K562 (cell line): ENCODE data around the gene SEMA5A. TPM values are rescaled to one million over a fixed set of nuclear protein-coding genes. Genes with fewer than 3 reads are reported as not detected.

Experiments
- ATAC-seq: fragments of 200-7000 bp; cut with Tn5 transposase; 3 replicates; pipeline ENCODE4 v1.9.1; 2020; ENCODE audit warnings: moderate library complexity
- BruUV-seq: library from RNA; stranded (reverse); fragments of 400-500 nt; replicated peaks from 2 replicates; lab custom pipeline; 2021; lab: Mats Ljungman, UMichigan
- CTCF ChIA-PET: fragments of 300-600 bp; formaldehyde crosslinking; extraction: SDS; loops from one replicate; lab custom pipeline; 2021; ENCODE audit warnings: low intra/inter-chr PET ratio; lab: Yijun Ruan, JAX
- POLR2A ChIA-PET: fragments of 300-600, 350-650 bp; sonication (Branson Sonifier 250); formaldehyde crosslinking; extraction: SDS; loops from one replicate; lab custom pipeline; 2021; ENCODE audit warnings: antibody characterized with exemption, inconsistent platforms; lab: Yijun Ruan, JAX
- DNase-seq, 4 experiments: peaks; one replicate each; pipeline versions ENCODE4 v3.0.0 to v3.0.0-alpha.2; 2011 to 2018; ENCODE audit warnings: low spot score in 3 of 4, mixed read lengths in 3 of 4; ENCODE audit errors: extremely low read depth in 1 of 4
- FAIRE-seq: peaks from 2 replicates; lab custom pipeline; 2011; peaks lifted over from hg19 to GRCh38; lab: Jason Lieb, UNC
- H2AFZ ChIP-seq: 2 replicates; pipeline ENCODE4 v1.6.0; 2011; ENCODE audit warnings: low read depth, low read length, control low read depth, inconsistent platforms
- H3K27ac ChIP-seq: fragments of 200-600 bp; 3 replicates; pipeline ENCODE4 v1.8.0; 2011; ENCODE audit warnings: low read depth, mild to moderate bottlenecking, control low read depth, inconsistent platforms, low read length, moderate library complexity, mixed read lengths; ENCODE audit errors: extremely low read depth
- H3K27me3 ChIP-seq, 2 experiments: fragments of 300-600 bp in 1 of 2; 2 replicates in 1 of 2; 3 replicates in 1 of 2; pipeline versions ENCODE4 v1.6.0 to v1.8.0; 2011; ENCODE audit warnings: inconsistent platforms in 2 of 2, low read length in 2 of 2, mild to moderate bottlenecking in 1 of 2, mixed read lengths in 1 of 2, moderate library complexity in 1 of 2; ENCODE audit not compliant: control insufficient read depth in 2 of 2, insufficient read depth in 2 of 2
- H3K36me3 ChIP-seq: fragments of 300-600 bp; 3 replicates; pipeline ENCODE4 v1.8.0; 2011; ENCODE audit warnings: mild to moderate bottlenecking, low read length, inconsistent platforms; ENCODE audit not compliant: control insufficient read depth, insufficient read depth
- H3K4me1 ChIP-seq, 2 experiments: fragments of 200-600 bp in 1 of 2; replicated peaks in 1 of 2; 2 replicates in 1 of 2; 3 replicates in 1 of 2; pipeline versions ENCODE4 v1.5.1 to v1.8.0; 2011; ENCODE audit warnings: inconsistent platforms in 2 of 2, low read length in 2 of 2, mild to moderate bottlenecking in 1 of 2, mixed read lengths in 1 of 2, moderate library complexity in 1 of 2; ENCODE audit not compliant: control insufficient read depth in 2 of 2, insufficient read depth in 2 of 2
- H3K4me2 ChIP-seq: 2 replicates; pipeline ENCODE4 v1.6.1; 2011; ENCODE audit warnings: low read length, control low read depth, inconsistent platforms, mixed read lengths; ENCODE audit not compliant: insufficient read depth
- H3K4me3 ChIP-seq: fragments of 200-600 bp; sonication (generic), shearing (Covaris generic); 2 replicates; pipeline ENCODE4 v1.5.1; 2016; ENCODE audit warnings: control low read depth, inconsistent platforms
- H3K79me2 ChIP-seq: fragments of 200-600 bp; 3 replicates; pipeline ENCODE4 v1.8.0; 2011; ENCODE audit warnings: low read length, inconsistent platforms; ENCODE audit not compliant: control insufficient read depth, insufficient read depth
- H3K9ac ChIP-seq, 2 experiments: 2 replicates each; pipeline versions ENCODE4 v1.6.0 to v1.6.1; 2011; ENCODE audit warnings: low read depth in 2 of 2, low read length in 2 of 2, control low read depth in 1 of 2, inconsistent platforms in 1 of 2, mild to moderate bottlenecking in 1 of 2, mixed read lengths in 1 of 2; ENCODE audit not compliant: insufficient read depth in 1 of 2
- H3K9me1 ChIP-seq: one replicate; pipeline ENCODE4 v1.6.0; 2011; ENCODE audit warnings: inconsistent platforms, mild to moderate bottlenecking, low read length, moderate library complexity; ENCODE audit not compliant: control insufficient read depth, insufficient read depth
- H3K9me3 ChIP-seq: replicated peaks from 2 replicates; pipeline ENCODE4 v1.5.1; 2011; ENCODE audit warnings: low read depth, low read length, inconsistent platforms; ENCODE audit not compliant: control insufficient read depth, insufficient read depth
- H4K20me1 ChIP-seq: replicated peaks from 2 replicates; pipeline ENCODE4 v1.6.1; 2011; ENCODE audit warnings: low read length, inconsistent platforms, mixed read lengths; ENCODE audit not compliant: control insufficient read depth, insufficient read depth
- BCOR ChIP-seq: fragments of 450-650 bp; IDR thresholded peaks from 2 replicates; pipeline ENCODE4 v1.6.1; 2016
- CHD4 ChIP-seq: fragments of 200-600 bp; sonication (generic); IDR thresholded peaks from 3 replicates; pipeline ENCODE4 v1.6.1; 2012; ENCODE audit warnings: low read depth, mild to moderate bottlenecking, mixed read lengths, low read length, inconsistent platforms; ENCODE audit not compliant: insufficient read depth, insufficient replicate concordance, poor library complexity, severe bottlenecking
- FOXO4 ChIP-seq: fragments of 450-650 bp; formaldehyde crosslinking; IDR thresholded peaks from 2 replicates; pipeline ENCODE4 v1.4.0; 2020; ENCODE audit warnings: mild to moderate bottlenecking, moderate library complexity
- KDM5B ChIP-seq: fragments of 200-600 bp; sonication (generic); IDR thresholded peaks from 2 replicates; pipeline ENCODE4 v1.6.1; 2012; ENCODE audit warnings: low read depth, mild to moderate bottlenecking, moderate library complexity, low read length, control low read depth, inconsistent platforms; ENCODE audit not compliant: insufficient replicate concordance
- PTRF ChIP-seq: fragments of 450-650 bp; IDR thresholded peaks from 2 replicates; pipeline ENCODE4 v1.6.1; 2016; ENCODE audit warnings: mild to moderate bottlenecking, missing genetic modification characterization, missing compliant biosample characterization
- ZFX ChIP-seq: sonication (generic); formaldehyde crosslinking; IDR thresholded peaks from 2 replicates; pipeline ENCODE4 v1.8.0; 2022; ENCODE audit warnings: mild to moderate bottlenecking, missing genetic modification reagents, moderate library complexity
- in situ Hi-C: fragments of 300-500 bp; cut with MboI; formaldehyde crosslinking; loops from 4 replicates; pipeline ENCODE4 v1.15.0; 2018; ENCODE audit warnings: inconsistent platforms, mixed read lengths
- intact Hi-C: fragments of 100-400 bp; cut with micrococcal nuclease; formaldehyde crosslinking; loops from 2 replicates; pipeline ENCODE4 v1.14.2; 2022
- polyA plus RNA-seq, 8 experiments: library from polyadenylated mRNA; depleted of rRNA in 4 of 8; stranded (reverse) in 5 of 8; unstranded in 3 of 8; fragments of >200 nt; fragmentation: Nextera tagmentation in 2 of 8; fragmentation: Illumina TruSeq in 1 of 8; extraction: Ambion mirVana in 2 of 8; extraction: Trizol in 1 of 8; gene quantifications; 2 replicates each; pipeline versions ENCODE4 v1.2.1 to v1.2.3, GENCODE V29; 2011 to 2014; ENCODE audit warnings: inconsistent platforms in 1 of 8, missing spikeins in 1 of 8
- total RNA-seq, 7 experiments: library from RNA; depleted of rRNA in 6 of 7; stranded (reverse); fragments of >200 nt in 6 of 7; fragmentation: Illumina TruSeq in 2 of 7; extraction: Trizol in 2 of 7; gene quantifications; 2 replicates each; pipeline versions ENCODE4 v1.2.1 to v1.2.3, GENCODE V29; 2011 to 2021; ENCODE audit warnings: low replicate concordance in 1 of 7
- TF ChIP-seq, protein P1 (sequence below): fragments of 450-650 bp; IDR thresholded peaks from 2 replicates; pipeline ENCODE4 v1.6.1; 2016; ENCODE audit warnings: mild to moderate bottlenecking, moderate library complexity

SEMA5A gene
- total and polyA plus RNA-seq, 9 of the 15 experiments (the other 6 are each of a cell fraction or from before 2014, with no cell fraction given) = 0.02 TPM; not detected in 8

- Histone ChIP-seq H4K20me1 (no peaks in the 10 kb centered on the region), H3K9me3 (no peaks in the 10 kb centered on the region), H3K79me2 (no peaks in the 10 kb centered on the region), H3K9ac (no peak overlapping the region), H3K36me3 (no peaks in the 10 kb centered on the region), H2AFZ (no peak overlapping the region), H3K4me2 (no peak overlapping the region), H3K4me3 (no peak overlapping the region), H3K27me3 (no peaks in the 10 kb centered on the region), H3K9me1 (no peaks in the 10 kb centered on the region), H3K4me1 (no peaks in the 10 kb centered on the region), H3K27ac (no peak overlapping the region)
- ATAC-seq (no peak), DNase-seq (peak in 2 of 4 experiments; percentile 18 to 23), FAIRE-seq (no peak)
- BruUV-seq = no TSS peak
- in situ Hi-C loops (no loop called here), intact Hi-C loops (no loop called here)
- POLR2A ChIA-PET = no interaction called here
- CTCF ChIA-PET = no interaction called here
- TF ChIP-seq, protein P1, sequence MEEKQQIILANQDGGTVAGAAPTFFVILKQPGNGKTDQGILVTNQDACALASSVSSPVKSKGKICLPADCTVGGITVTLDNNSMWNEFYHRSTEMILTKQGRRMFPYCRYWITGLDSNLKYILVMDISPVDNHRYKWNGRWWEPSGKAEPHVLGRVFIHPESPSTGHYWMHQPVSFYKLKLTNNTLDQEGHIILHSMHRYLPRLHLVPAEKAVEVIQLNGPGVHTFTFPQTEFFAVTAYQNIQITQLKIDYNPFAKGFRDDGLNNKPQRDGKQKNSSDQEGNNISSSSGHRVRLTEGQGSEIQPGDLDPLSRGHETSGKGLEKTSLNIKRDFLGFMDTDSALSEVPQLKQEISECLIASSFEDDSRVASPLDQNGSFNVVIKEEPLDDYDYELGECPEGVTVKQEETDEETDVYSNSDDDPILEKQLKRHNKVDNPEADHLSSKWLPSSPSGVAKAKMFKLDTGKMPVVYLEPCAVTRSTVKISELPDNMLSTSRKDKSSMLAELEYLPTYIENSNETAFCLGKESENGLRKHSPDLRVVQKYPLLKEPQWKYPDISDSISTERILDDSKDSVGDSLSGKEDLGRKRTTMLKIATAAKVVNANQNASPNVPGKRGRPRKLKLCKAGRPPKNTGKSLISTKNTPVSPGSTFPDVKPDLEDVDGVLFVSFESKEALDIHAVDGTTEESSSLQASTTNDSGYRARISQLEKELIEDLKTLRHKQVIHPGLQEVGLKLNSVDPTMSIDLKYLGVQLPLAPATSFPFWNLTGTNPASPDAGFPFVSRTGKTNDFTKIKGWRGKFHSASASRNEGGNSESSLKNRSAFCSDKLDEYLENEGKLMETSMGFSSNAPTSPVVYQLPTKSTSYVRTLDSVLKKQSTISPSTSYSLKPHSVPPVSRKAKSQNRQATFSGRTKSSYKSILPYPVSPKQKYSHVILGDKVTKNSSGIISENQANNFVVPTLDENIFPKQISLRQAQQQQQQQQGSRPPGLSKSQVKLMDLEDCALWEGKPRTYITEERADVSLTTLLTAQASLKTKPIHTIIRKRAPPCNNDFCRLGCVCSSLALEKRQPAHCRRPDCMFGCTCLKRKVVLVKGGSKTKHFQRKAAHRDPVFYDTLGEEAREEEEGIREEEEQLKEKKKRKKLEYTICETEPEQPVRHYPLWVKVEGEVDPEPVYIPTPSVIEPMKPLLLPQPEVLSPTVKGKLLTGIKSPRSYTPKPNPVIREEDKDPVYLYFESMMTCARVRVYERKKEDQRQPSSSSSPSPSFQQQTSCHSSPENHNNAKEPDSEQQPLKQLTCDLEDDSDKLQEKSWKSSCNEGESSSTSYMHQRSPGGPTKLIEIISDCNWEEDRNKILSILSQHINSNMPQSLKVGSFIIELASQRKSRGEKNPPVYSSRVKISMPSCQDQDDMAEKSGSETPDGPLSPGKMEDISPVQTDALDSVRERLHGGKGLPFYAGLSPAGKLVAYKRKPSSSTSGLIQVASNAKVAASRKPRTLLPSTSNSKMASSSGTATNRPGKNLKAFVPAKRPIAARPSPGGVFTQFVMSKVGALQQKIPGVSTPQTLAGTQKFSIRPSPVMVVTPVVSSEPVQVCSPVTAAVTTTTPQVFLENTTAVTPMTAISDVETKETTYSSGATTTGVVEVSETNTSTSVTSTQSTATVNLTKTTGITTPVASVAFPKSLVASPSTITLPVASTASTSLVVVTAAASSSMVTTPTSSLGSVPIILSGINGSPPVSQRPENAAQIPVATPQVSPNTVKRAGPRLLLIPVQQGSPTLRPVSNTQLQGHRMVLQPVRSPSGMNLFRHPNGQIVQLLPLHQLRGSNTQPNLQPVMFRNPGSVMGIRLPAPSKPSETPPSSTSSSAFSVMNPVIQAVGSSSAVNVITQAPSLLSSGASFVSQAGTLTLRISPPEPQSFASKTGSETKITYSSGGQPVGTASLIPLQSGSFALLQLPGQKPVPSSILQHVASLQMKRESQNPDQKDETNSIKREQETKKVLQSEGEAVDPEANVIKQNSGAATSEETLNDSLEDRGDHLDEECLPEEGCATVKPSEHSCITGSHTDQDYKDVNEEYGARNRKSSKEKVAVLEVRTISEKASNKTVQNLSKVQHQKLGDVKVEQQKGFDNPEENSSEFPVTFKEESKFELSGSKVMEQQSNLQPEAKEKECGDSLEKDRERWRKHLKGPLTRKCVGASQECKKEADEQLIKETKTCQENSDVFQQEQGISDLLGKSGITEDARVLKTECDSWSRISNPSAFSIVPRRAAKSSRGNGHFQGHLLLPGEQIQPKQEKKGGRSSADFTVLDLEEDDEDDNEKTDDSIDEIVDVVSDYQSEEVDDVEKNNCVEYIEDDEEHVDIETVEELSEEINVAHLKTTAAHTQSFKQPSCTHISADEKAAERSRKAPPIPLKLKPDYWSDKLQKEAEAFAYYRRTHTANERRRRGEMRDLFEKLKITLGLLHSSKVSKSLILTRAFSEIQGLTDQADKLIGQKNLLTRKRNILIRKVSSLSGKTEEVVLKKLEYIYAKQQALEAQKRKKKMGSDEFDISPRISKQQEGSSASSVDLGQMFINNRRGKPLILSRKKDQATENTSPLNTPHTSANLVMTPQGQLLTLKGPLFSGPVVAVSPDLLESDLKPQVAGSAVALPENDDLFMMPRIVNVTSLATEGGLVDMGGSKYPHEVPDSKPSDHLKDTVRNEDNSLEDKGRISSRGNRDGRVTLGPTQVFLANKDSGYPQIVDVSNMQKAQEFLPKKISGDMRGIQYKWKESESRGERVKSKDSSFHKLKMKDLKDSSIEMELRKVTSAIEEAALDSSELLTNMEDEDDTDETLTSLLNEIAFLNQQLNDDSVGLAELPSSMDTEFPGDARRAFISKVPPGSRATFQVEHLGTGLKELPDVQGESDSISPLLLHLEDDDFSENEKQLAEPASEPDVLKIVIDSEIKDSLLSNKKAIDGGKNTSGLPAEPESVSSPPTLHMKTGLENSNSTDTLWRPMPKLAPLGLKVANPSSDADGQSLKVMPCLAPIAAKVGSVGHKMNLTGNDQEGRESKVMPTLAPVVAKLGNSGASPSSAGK = no peak
- TF ChIP-seq PTRF (tag) = no peak
- no peak for TF ChIP-seq ZFX (CRISPR knock-in tag)
- no peak for TF ChIP-seq FOXO4
- TF ChIP-seq KDM5B = no peak
- TF ChIP-seq BCOR = no peak
- TF ChIP-seq CHD4 = no peak
Measured at GRCh38 chr5:8993031-8993430, 552.8 kb downstream of the SEMA5A start.
